ENCODE measurements around the gene FRMD4A. TPM values are rescaled to one million over a fixed set of nuclear protein-coding genes. Genes with fewer than 3 reads are reported as not detected.

Gene FRMD4A
- total and polyA plus RNA-seq, 10 of the 15 experiments (the other 5 are each of a cell fraction or from before 2014, with no cell fraction given) = 17.8 to 75.2 (median 39.1) TPM

- ChIA-PET POLR2A (no interaction called here), RAD21 (ENCODE audit: unreplicated experiment) (no interaction called here), CTCF (interaction anchor here (0.8 to 1.4 kb wide), 6 partner anchors 10 to 158 kb away, joined by 3 to 5 read pairs (median 3); no protein-coding TSS in a partner anchor), SMC1A (ENCODE audit: uncharacterized antibody, unreplicated experiment) (no interaction called here)
- Histone ChIP-seq H3K9ac (ENCODE audit: control insufficient read depth, insufficient read depth, low read length) (no peak overlapping the region), H2AFZ (ENCODE audit: control insufficient read depth, low read depth, low read length) (no peak overlapping the region), H3K9me3 (replicated peaks; ENCODE audit: control insufficient read depth, insufficient read depth, low read length) (no peaks in the 10 kb centered on the region), H4K20me1 (ENCODE audit: control insufficient read depth, insufficient read depth) (no peaks in the 10 kb centered on the region), H3K4me1 (ENCODE audit: control insufficient read depth, insufficient read depth, low read length) (no peaks in the 10 kb centered on the region), H3K36me3 (ENCODE audit: control insufficient read depth in 2 of 2, insufficient read depth in 2 of 2, low read length in 1 of 2) (peaks cover 3 to 6% of the 10 kb centered on the region in 2 experiments; a peak in 3 of 4 replicates), H3K27ac (ENCODE audit: control insufficient read depth, insufficient read depth) (no peak overlapping the region), H3K4me3 (no peak overlapping the region), H3K79me2 (ENCODE audit: control insufficient read depth, insufficient read depth, low read length) (no peaks in the 10 kb centered on the region), H3K27me3 (replicated peaks in 1 of 2; ENCODE audit: control insufficient read depth in 2 of 2, insufficient read depth in 2 of 2, low read length in 1 of 2) (no peaks in the 10 kb centered on the region), H3K4me2 (ENCODE audit: control insufficient read depth, insufficient read depth) (no peak overlapping the region)
- DNase-seq (ENCODE audit: low read depth, low spot score) = no peak
- 92% methylated on average over 2 of the region's 2 CpGs for WGBS (ENCODE audit: insufficient coverage, insufficient replicate concordance, low lambda C conversion rate, missing lambda C conversion rate)
- no TSS peak for BruUV-seq (replicated peaks)
- TF ChIP-seq ESRRA (IDR thresholded peaks at IDR 0.05; ENCODE audit: low read length) (no peak), KAT2A (conservative IDR thresholded peaks at IDR 0.05; ENCODE audit: control insufficient read depth, low read depth, low read length) (no peak), GABPA (IDR thresholded peaks at IDR 0.05; ENCODE audit: low read depth) (no peak), HCFC1 (IDR thresholded peaks at IDR 0.05; ENCODE audit: low read length) (no peak), SIX5 (IDR thresholded peaks at IDR 0.05; ENCODE audit: low read depth, low read length, severe bottlenecking) (no peak), EED (IDR thresholded peaks at IDR 0.05; ENCODE audit: low read depth) (no peak), MAX (IDR thresholded peaks at IDR 0.05; ENCODE audit: low read depth, low read length) (no peak), SREBF2 (IDR thresholded peaks at IDR 0.05; ENCODE audit: low read length) (no peak), CHD1 (IDR thresholded peaks at IDR 0.05; ENCODE audit: low read depth, low read length) (no peak), ATF2 (IDR thresholded peaks at IDR 0.05; ENCODE audit: low read length) (no peak), BHLHE40 (IDR thresholded peaks at IDR 0.05; ENCODE audit: borderline replicate concordance in 1 of 2, low read depth in 2 of 2, low read length in 1 of 2) (no peak), BCL11A (IDR thresholded peaks at IDR 0.05; ENCODE audit: low read depth, low read length) (no peak), IKZF2 (IDR thresholded peaks at IDR 0.05) (no peak), CTCF (IDR thresholded peaks at IDR 0.05 in 2 of 3, conservative IDR thresholded peaks at IDR 0.05 in 1 of 3; ENCODE audit: control insufficient read depth in 2 of 3, extremely low read depth in 1 of 3, insufficient read depth in 1 of 3, low read depth in 3 of 3, low read length in 3 of 3) (no peak)
- intact Hi-C loops (cut with micrococcal nuclease; ENCODE audit: unreplicated experiment) (no loop called here), in situ Hi-C loops (cut with MboI) (no loop called here)
- FAIRE-seq = no peak
- no peak for ATAC-seq
These were observed 701.6 kb downstream of the FRMD4A start for GRCh38 chr10:13629116-13629515.

Data from GM12878 (cell line).